PC-9 (cell line): Measurements from ENCODE around the gene ADGRB3.

Source experiments
- CTCF ChIP-seq: fragments of 200-600 bp; sonication (generic); conservative IDR thresholded peaks from 2 replicates; pipeline ENCODE4 v1.6.1; 2017; ENCODE audit warnings: mixed run types, antibody characterized with exemption, mild to moderate bottlenecking, moderate library complexity
- EZH2 ChIP-seq: fragments of 200-600 bp; sonication (generic); IDR thresholded peaks from 2 replicates; pipeline ENCODE4 v1.8.0; 2017; ENCODE audit warnings: antibody characterized with exemption, low read depth

GRCh38 chr6:68710496-68710895 lies 75.4 kb downstream of the ADGRB3 start:
- no peak for TF ChIP-seq CTCF
- no peak for TF ChIP-seq EZH2
